ENCODE results near the gene MYPN.

MYPN gene

GRCh38 chr10:68128015-68128414 lies 18.7 kb downstream of the MYPN start:
- no peak overlapping the region for H3K4me3 ChIP-seq (ENCODE audit: low read depth, low read length)
- no peak for TF ChIP-seq CTCF (IDR thresholded peaks at IDR 0.05; ENCODE audit: borderline replicate concordance, insufficient read depth, low read depth, low read length)

- no peak overlapping the region for H3K4me3 ChIP-seq (ENCODE audit: low read depth, low read length)
- no peak for TF ChIP-seq CTCF (IDR thresholded peaks at IDR 0.05; ENCODE audit: borderline replicate concordance, insufficient read depth, low read depth, low read length)
Measured at GRCh38 chr10:68132391-68132790, 23.1 kb downstream of the MYPN start.

GRCh38 chr10:68133523-68133922 lies 24.2 kb downstream of the MYPN start:
- TF ChIP-seq CTCF (IDR thresholded peaks at IDR 0.05; ENCODE audit: borderline replicate concordance, insufficient read depth, low read depth, low read length), result no peak
- no peak overlapping the region for H3K4me3 ChIP-seq (ENCODE audit: low read depth, low read length)

- H3K4me3 ChIP-seq (ENCODE audit: low read depth, low read length), result no peak overlapping the region
- TF ChIP-seq CTCF (IDR thresholded peaks at IDR 0.05; ENCODE audit: borderline replicate concordance, insufficient read depth, low read depth, low read length), result no peak
Measured at GRCh38 chr10:68135362-68135761, 26.1 kb downstream of the MYPN start.

GRCh38 chr10:68135922-68136792 lies 26.9 kb downstream of the MYPN start:
- no peak for TF ChIP-seq CTCF (IDR thresholded peaks at IDR 0.05; ENCODE audit: borderline replicate concordance, insufficient read depth, low read depth, low read length)
- H3K4me3 ChIP-seq (ENCODE audit: low read depth, low read length), result no peak overlapping the region

GRCh38 chr10:68137171-68137570 lies 27.9 kb downstream of the MYPN start:
- no peak for TF ChIP-seq CTCF (IDR thresholded peaks at IDR 0.05; ENCODE audit: borderline replicate concordance, insufficient read depth, low read depth, low read length)

GRCh38 chr10:68138526-68138925 lies 29.2 kb downstream of the MYPN start:
- no peak for TF ChIP-seq CTCF (IDR thresholded peaks at IDR 0.05; ENCODE audit: borderline replicate concordance, insufficient read depth, low read depth, low read length)
- no peak overlapping the region for H3K4me3 ChIP-seq (ENCODE audit: low read depth, low read length)

More at GRCh38 chr10:68137171-68137570, 27.9 kb downstream of the MYPN start:
- no peak overlapping the region for H3K4me3 ChIP-seq (ENCODE audit: low read depth, low read length)
